Posterior vena cava (tissue), 2 donors: ENCODE data around the gene SLFN12L. TPM values are rescaled to one million over a fixed set of nuclear protein-coding genes. Genes with fewer than 3 reads are reported as not detected.

Experiments
- DNase-seq: peaks from one replicate; pipeline ENCODE4 v3.0.0-alpha.2; 2020; ENCODE audit warnings: low spot score
- intact Hi-C, 2 donors: fragments of 100-400 bp; cut with DNase I; formaldehyde crosslinking; loops; one replicate each; pipeline versions ENCODE4 v1.14.1 to v1.14.2; 2022 to 2023
- total RNA-seq, 2 donors: library from RNA; stranded (reverse); fragmentation: NEBNext Ultra II Directional; extraction: Animal tissue kit (Norgen Biotek cat#: 25700); gene quantifications; one replicate each; pipeline ENCODE4 v1.2.1, GENCODE V29; 2021
- donor health status: DM: yes; HTN: yes; CAD: no.
- donor health status: DM: yes; HTN: yes; CAD: no.

Gene SLFN12L
- total RNA-seq, 2 donors from 2014 or later, result 1.4 to 1.6 TPM

DNA sequence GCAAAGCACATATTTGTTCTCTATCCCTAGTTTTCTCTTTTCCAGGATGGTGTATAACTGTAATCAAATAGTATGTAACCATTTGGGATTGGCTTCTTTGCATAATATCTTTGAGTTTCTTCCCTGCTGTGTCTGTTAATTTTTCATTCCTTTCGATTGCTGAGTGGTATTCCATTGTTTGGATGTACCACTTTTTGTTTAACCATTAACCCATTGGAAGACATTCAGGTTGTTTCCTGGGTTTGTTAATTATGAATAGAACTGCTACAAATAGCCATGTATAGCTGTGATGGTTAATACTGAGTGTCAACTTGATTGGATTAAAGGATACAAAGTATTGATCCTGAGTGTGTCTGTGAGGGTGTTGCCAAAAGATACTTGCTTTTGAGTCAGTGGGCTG lies 84.3 kb downstream of the SLFN12L start:
- intact Hi-C loops, result no loop called here
- no peak for DNase-seq

DNA sequence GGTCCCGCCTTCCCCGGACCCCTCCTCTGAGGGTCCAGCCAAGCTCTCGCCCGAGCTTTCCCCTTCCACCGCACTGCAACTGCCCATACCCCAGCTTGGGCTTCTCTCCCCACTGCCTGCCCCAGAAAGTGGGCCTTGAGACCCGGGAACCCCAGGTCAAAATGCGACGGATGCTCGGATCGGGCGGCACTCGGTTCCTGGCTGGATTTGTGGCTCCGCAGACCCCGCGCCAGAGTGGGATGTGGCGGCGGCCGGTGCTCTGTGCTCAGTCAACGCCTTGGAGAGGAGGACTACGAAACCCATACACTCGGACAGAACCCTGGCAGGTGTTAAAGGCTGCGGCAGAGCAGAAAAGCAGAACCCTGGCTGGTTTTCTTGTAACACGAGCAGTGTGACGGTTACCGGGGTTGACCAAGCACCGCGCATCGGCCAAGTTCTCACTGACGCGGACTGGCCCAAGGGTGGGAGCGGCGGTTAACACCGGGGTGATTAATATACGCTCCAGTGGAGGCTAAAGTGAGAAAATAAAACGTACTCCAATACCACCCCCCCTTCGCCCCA lies 88.0 kb downstream of the SLFN12L start:
- intact Hi-C loops, result no loop called here

DNA sequence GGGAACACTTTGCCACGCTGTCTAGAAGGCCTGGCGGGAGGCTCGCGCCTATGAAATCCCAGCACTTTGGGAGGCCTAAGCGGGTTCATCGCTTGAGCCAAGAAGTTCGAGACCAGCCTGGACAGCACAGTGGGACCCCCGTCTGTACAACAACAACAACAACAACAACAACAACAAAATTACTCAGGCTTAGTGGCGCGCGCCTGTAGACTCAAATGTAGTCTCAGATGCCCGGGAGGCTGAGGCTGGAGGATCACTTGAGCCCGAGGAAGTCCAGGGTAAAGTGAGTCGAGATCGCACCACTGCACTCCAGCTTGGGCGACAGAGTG lies 88.6 kb downstream of the SLFN12L start:
- intact Hi-C loops, result no loop called here
- no peak for DNase-seq

More for the DNA sequence above, 88.0 kb downstream of the SLFN12L start:
- peak; percentile 81 for DNase-seq

DNA sequence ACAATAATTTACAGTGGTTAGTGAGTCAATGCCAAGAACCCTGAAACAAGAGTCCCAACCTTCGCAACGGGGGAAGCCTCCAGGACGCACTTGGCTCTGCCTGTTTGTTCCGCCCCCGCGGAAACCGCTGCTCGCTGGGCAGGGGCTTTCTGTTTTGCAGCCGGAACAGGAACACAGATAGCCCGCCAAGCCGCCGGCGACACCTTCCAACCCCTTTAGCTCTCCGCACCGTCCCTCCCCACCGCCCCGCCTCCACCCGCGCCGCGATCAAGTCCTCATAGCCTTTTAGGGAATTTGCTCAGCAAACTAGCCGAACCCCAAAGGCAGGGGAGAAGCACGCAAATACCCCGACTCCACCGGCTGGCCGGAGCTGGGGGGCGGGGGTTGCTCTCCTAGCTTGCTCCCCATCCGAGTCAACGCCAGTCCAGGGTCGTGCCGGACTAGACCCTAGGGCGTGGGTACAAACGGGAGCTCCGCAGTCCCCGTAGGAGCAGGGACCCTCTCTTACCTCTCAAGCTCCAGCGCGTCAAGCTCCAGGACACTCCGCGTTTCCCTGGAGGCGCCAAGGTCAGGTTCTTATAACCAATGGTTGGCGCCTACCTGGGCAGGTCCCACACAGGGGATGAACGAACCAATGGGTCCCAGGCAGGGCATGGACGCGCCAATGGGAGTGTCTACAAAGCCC lies 89.1 kb downstream of the SLFN12L start, which contains the start of gene SLFN13:
TSS of gene SLFN13 (minus strand) at position 553 of the 685 bp plus-strand sequence. CDS start 3,086 bp downstream, outside the sequence.
- intact Hi-C loops, result no loop called here
- DNase-seq, result peak; percentile 94

DNA sequence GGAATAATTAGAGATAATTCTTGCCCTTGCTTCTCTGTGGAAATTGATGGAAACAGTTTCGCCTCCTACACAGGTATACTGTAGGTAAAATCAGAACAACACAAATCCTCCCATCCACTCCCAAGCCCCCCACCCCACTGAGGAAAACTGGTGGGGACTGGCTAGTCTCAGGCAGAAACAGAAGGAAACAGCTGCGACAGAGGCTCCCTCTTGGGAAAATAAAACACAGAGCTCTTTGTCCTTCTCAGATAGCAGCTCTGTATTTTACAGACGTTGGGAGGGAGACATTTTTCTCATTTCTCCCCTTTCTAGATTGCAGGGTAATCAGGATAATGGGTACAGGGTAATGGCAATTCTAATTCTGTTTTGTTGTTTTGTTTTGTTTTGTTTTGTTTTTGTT lies 90.0 kb downstream of the SLFN12L start:
- intact Hi-C loops, result no loop called here
- DNase-seq, result no peak

DNA sequence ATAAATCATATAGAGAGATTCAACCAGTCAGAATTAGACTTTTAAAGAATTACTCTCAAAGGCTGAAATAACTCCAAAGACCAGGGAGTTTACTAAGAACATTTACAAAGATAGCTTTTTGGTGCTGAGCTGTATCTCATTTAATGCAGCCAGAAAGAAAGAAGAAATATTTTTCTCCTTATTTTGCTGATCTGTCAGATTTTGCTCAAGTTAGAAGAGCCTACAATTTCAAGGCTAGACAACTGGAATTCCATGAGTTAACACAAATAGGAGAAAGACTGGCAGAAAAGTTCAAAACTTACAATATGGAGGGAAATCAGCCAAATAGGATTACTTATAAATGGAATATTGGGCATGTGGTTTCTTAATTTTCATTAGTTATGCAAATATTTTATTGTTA lies 99.0 kb downstream of the SLFN12L start:
- DNase-seq, result no peak
- intact Hi-C loops, result no loop called here

DNA sequence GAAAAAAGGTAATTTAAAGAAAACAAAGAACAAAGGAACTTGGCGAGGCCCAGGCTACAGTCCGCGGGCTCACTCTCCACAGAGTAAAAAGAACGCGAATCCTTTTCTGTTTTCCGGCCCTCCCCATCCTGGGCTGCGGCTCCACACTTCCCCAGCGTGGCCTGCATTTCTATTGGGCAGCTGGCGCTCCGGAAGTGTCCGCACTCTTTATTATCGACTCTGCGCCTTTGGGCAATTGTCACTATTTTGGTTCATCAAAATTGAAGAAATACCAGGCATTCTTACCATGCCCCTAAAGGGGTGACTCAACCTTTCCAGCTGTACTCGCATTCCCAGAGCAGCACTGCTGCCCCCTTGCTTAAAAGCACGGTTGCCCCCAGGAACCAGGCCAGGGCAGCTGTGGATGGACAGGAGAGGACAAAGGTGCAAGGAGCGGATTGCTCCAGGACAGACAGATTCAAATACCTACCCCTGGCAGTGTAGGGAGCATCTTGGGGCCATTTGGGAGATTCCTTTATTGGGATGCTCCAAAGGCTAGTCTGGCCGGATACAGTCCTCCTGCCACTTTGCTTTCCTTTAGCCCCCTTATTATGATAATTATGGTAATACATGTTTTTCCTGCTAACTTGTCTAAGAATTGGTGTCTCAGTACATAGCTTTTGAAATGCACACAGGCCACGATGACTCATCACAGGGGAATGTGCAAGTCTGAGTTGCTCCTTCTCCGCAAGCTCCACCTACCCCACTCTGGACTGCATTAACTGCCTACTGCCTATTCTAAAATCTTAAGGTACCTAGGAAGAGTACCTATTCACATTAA lies 104.2 kb downstream of the SLFN12L start:
- intact Hi-C loops, result no loop called here
- peak; percentile 87 for DNase-seq

DNA sequence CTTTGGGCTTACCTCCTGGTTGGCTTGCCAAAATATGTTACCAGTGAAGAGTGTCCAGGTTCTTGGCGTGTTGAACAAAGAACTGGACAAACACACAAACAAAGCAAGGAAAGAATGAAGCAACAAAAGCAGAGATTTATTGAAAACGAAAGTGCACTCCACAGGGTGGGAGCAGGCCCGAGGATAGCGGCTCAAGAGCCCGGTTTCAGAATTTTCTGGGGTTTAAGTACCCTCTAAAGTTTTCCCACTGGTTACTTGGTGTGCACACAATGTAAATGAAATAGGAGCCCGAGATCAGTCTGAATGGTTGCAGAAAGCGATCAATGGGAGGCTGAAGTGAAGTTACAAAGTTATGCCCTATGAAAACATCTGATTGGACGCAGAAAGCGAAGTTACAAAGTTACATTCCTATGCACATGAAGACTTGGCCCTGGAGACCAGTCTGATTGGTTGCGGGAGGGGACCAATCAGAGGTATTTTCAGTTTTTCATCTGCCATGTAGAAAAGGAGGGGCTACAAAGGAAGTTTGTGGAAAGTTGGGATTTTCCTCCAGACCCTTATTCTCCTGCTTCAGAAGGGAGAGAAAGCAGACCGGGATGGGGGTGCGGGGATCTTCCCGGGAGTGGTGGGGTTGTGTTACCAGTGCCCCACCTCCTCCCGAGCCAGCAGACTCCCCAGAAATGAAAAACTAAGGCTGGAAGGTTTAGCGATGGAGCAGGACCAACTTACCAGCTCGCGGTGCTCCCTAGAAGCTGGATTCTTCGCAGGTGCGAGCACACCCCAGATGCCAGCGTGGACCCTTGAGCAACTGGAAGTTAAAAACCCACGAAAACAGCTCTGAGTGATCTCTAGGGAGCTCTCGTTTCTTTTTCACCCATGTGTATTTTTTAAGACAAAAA lies 105.1 kb downstream of the SLFN12L start, which contains the start of gene SLFN12:
TSS of gene SLFN12 (minus strand) at position 325 of the 899 bp plus-strand sequence. CDS start 9,472 bp downstream, outside the sequence.
- intact Hi-C loops, result no loop called here

DNA sequence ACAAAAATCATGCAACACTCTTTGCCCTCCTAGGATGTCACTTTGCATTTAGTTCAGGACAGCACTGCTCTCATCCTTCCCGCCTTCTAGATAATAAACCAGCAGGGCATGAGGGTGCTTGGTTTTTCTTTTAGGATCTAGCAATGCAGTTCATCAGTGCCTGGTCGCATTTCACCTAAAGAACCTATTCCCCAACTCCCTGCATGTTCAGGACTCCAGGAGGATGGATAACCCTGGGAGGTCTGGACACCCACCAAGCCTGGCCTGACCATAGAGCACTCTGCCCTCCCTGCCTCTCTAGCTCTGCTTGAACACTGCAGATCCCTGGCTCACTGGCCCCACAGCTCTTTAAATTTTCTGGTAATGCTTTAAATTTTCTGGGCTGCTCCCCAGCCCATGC lies 107.8 kb downstream of the SLFN12L start:
- no peak for DNase-seq
- intact Hi-C loops, result no loop called here

More for the DNA sequence above, 105.1 kb downstream of the SLFN12L start, which contains the start of gene SLFN12:
- DNase-seq, result peak; percentile 86

DNA sequence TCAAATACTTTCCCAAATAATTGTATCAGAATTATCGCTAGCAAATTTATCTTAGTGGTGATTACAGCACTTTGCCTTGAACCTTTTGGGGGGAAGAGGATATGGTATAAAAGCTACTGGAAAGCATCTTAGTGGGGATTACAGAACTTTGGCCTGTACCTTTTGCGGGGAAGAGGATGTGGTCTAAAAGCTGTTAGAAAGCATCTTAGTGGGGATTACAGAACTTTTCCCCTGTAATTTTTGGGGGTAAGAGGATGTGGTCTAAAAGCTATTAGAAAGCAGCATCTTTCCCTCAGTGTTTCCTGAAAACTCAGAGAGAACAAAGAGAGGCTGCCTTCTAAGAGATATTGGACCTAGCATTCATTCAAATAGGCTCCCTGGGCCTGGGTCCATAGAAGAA lies 109.2 kb downstream of the SLFN12L start:
- intact Hi-C loops, result no loop called here
- no peak for DNase-seq

DNA sequence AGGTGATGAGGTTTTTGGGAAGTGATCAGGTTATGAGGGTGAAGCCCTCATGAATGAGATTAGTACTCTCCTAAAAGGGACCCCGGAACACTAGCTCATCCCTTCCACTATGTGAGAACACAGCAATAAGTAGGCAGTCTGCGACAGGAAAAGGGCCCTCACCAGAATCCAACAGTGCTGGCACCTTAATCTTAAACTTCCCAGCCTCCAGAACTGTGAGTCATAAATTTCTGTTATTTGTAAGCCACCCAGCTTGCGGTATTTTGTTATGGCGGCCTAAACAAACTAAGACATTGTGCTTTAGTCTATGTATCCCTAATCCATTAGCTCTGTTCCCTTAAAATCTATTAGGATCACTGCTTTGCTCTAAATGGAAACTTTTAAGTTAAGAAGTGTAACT lies 113.7 kb downstream of the SLFN12L start:
- DNase-seq, result no peak
- intact Hi-C loops, result no loop called here

Other genes with a start within 250 kb of the SLFN12L start
- 10 to 100 TPM; 35.3 to 53.1 TPM for gene SLFN11, start 164.1 kb downstream of the SLFN12L start, total RNA-seq
- gene SLFN12, start 105.2 kb downstream of the SLFN12L start, total RNA-seq, result 10 to 100 TPM; 13.1 to 15.0 TPM
- 10 to 100 TPM in 1 of 2 donors, 1 to 10 TPM in 1; 8.8 to 17.9 TPM for gene SLFN13, start 88.9 kb downstream of the SLFN12L start, total RNA-seq
- not detected for gene SLFN14, start 23.1 kb upstream of the SLFN12L start, total RNA-seq
- gene PEX12, start 40.9 kb upstream of the SLFN12L start, total RNA-seq, result 1 to 10 TPM; 3.4 to 3.6 TPM
- 100 to 1,000 TPM; 101 to 105 TPM for gene AP2B1, start 49.6 kb upstream of the SLFN12L start, total RNA-seq
- gene RASL10B, start 194.0 kb upstream of the SLFN12L start, total RNA-seq, result 1 to 10 TPM; 1.1 to 2.3 TPM
- gene GAS2L2, start 215.6 kb upstream of the SLFN12L start, total RNA-seq, result not detected
- not detected for gene C17orf50, start 223.2 kb upstream of the SLFN12L start, total RNA-seq